Measurements from ENCODE around the gene MEAF6. TPM values are rescaled to one million over a fixed set of nuclear protein-coding genes. Genes with fewer than 3 reads are reported as not detected.
"Not testable (repeated sequence)": the region's sequence is repeated elsewhere in the genome, so short reads cannot be mapped to it uniquely, and the experiment has no call there.

MEAF6 gene
- total and polyA plus RNA-seq, 11 donors, result 27.4 to 55.7 (median 39.6) TPM

DNA sequence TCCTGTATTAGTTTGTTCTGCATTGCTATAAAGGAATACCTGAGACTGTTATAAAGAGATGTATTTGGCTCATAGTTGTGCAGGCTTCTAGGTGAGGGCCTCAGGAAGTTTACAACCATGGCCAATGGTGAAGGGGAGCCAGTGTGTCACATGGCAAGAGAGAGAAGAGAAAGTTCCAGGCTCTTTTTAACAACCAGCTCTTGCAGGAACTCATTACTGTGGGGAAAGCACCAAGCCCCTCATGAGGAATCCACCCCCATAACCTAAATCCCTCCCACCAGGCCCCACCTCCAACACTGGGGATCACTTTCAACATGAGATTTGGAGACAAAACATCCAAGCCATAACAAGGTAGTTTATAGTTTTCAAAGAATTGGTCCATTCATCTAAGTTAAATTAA lies 5.0 kb upstream of the MEAF6 start:
- ATAC-seq (no peak), DNase-seq (no peak)
- H3K27me3 ChIP-seq, result no peaks in the 10 kb centered on the region
- no peak overlapping the region for H3K4me3 ChIP-seq
- intact Hi-C loops (cut with DNase I), result loop anchor here in 1 of 10 donors (5.0 kb wide), 1 partner anchor 33 kb away; the partner anchor contains the start of gene SNIP1
- H3K27ac ChIP-seq, result no peak overlapping the region
- no peaks in the 10 kb centered on the region for H3K36me3 ChIP-seq
- H3K9me3 ChIP-seq, result no peaks in the 10 kb centered on the region
- TF ChIP-seq CTCF (IDR thresholded peaks at IDR 0.05), result no peak
- TF ChIP-seq POLR2A (IDR thresholded peaks at IDR 0.05), result no peak
- H3K4me1 ChIP-seq, result peaks cover 0 to 8% (median 4%) of the 10 kb centered on the region in 12 donors

DNA sequence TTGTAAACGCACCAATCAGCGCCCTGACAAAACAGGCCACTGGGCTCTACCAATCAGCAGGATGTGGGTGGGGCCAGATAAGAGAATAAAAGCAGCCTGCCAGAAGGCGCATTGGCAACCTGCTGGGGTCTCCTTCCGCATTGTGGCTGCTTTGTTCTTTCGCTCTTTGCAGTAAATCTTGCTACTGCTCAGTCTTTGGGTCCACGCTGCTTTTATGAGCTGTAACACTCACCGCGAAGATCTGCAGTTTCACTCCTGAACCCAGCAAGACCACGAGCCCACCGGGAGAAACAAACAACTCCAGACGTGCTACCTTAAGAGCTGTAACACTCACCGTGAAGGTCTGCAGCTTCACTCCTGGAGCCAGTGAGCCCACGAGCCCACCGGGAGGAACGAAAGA lies 4.4 kb upstream of the MEAF6 start:
- H3K9me3 ChIP-seq, H3K27me3 ChIP-seq, H3K27ac ChIP-seq, H3K4me3 ChIP-seq, ATAC-seq, DNase-seq, H3K36me3 ChIP-seq, H3K4me1 ChIP-seq: not testable (repeated sequence)
- intact Hi-C loops (cut with DNase I), result loop anchor here in 1 of 10 donors (5.0 kb wide), 1 partner anchor 33 kb away; the partner anchor contains the start of gene SNIP1
- 77 to 90% (median 82%) methylated on average over 9 to 15 of the region's 15 CpGs for WGBS, 4 donors

GRCh38 chr1:37518241-37518640 lies 3.7 kb upstream of the MEAF6 start:
- peaks cover 0 to 15% (median 9%) of the 10 kb centered on the region in 12 donors for H3K4me1 ChIP-seq
- intact Hi-C loops (cut with DNase I), result loop anchor here in 1 of 10 donors (5.0 kb wide), 1 partner anchor 34 kb away; the partner anchor contains the start of gene SNIP1
- H3K4me3 ChIP-seq, H3K27ac ChIP-seq, H3K36me3 ChIP-seq, ATAC-seq, DNase-seq, H3K9me3 ChIP-seq, H3K27me3 ChIP-seq: not testable (repeated sequence)
- WGBS, 4 donors, result 94 to 98% (median 96%) methylated on average over 10 to 29 of the region's 31 CpGs

DNA sequence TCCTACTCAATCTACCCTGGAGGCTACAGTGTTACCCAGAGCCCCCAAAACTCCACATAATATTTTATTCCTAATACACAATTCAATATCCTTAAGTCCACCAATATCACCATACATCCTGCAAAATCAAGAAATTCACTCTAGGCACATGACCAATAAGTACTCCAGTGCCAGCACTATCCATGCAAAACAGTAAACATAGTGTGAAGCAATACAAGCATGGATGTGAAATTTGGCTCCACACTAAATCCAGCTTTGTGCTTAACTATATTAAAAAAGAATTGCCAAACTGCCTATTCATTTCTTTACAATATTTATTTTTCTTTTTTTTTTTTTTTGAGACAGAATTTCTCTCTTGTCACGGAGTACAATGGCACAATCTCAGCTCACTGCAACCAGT lies 3.0 kb upstream of the MEAF6 start:
- Histone ChIP-seq H3K4me3 (no peak overlapping the region), H3K4me1 (peaks cover 0 to 21% (median 16%) of the 10 kb centered on the region in 12 donors), H3K27ac (no peak overlapping the region), H3K36me3 (peaks cover 0 to 7% (median 5%) of the 10 kb centered on the region in 9 donors), H3K27me3 (no peaks in the 10 kb centered on the region), H3K9me3 (no peaks in the 10 kb centered on the region)
- intact Hi-C loops (cut with DNase I), result loop anchor here in 1 of 10 donors (5.0 kb wide), 1 partner anchor 35 kb away; the partner anchor contains the start of gene SNIP1
- WGBS, 4 donors, result 92 to 100% (median 97%) methylated on average over 1 of the region's 1 CpG
- no peak for DNase-seq
- TF ChIP-seq CTCF (IDR thresholded peaks at IDR 0.05) (no peak), POLR2A (IDR thresholded peaks at IDR 0.05) (no peak)
- no peak for ATAC-seq

GRCh38 chr1:37515185-37516034 lies 844 bp upstream of the MEAF6 start:
- H3K27me3 ChIP-seq, result no peaks in the 10 kb centered on the region
- intact Hi-C loops (cut with DNase I), result loop anchor here in 2 of 10 donors (2.0 to 5.0 kb wide), 3 partner anchors 37 to 79 kb away; partner anchors contain the start of genes SNIP1 (in 2 of the 2) and GNL2 (in 1 of the 2)
- WGBS, 4 donors, result 74 to 75% (median 75%) methylated on average over 18 of the region's 18 CpGs
- H3K9me3 ChIP-seq, result no peaks in the 10 kb centered on the region
- TF ChIP-seq CTCF (IDR thresholded peaks at IDR 0.05) (no peak), POLR2A (IDR thresholded peaks at IDR 0.05) (no peak)
- DNase-seq (no peak), ATAC-seq (no peak)
- peaks cover 0 to 30% (median 20%) of the 10 kb centered on the region in 12 donors for H3K4me1 ChIP-seq
- peak overlapping the region; percentile 77 to 100 (median 88) for H3K4me3 ChIP-seq
- H3K27ac ChIP-seq, result peak overlapping the region; percentile 80 to 99 (median 95)
- peaks cover 0 to 29% (median 27%) of the 10 kb centered on the region in 9 donors for H3K36me3 ChIP-seq
